ENCODE results near the gene KIF1B. TPM values are rescaled to one million over a fixed set of nuclear protein-coding genes. Genes with fewer than 3 reads are reported as not detected.

Gene KIF1B
- total RNA-seq, 1 experiment from 2014 or later, result 70.1 TPM

GRCh38 chr1:10398734-10399443, 188.5 kb downstream of the KIF1B start, which contains the start of gene PGD (continued):
- no peak for TF ChIP-seq AFF4 (CRISPR knock-in tag; IDR thresholded peaks at IDR 0.05; ENCODE audit: borderline replicate concordance)
- no peak for TF ChIP-seq AR (CRISPR knock-in tag; IDR thresholded peaks at IDR 0.05)
- TF ChIP-seq USF2 (CRISPR knock-in tag; IDR thresholded peaks at IDR 0.05), result no peak
- peak; percentile 78; the same call in 1 of the 2 replicates for TF ChIP-seq GABPB1 (CRISPR knock-in tag; IDR thresholded peaks at IDR 0.05)
- peak; percentile 80 for TF ChIP-seq FOXP4 (CRISPR knock-in tag; IDR thresholded peaks at IDR 0.05)
- no peak for TF ChIP-seq SMAD4 (CRISPR knock-in tag; IDR thresholded peaks at IDR 0.05)
- TF ChIP-seq RELA (CRISPR knock-in tag; IDR thresholded peaks at IDR 0.05; ENCODE audit: borderline replicate concordance), result 0 out of 2 replicates have a peak, but pooled peaks have one; percentile 29
- peak; percentile 94 for TF ChIP-seq MAX (CRISPR knock-in tag; IDR thresholded peaks at IDR 0.05)
- no peak for TF ChIP-seq ELF4 (CRISPR knock-in tag; IDR thresholded peaks at IDR 0.05; ENCODE audit: low read depth)
- TF ChIP-seq SMAD3 (CRISPR knock-in tag; IDR thresholded peaks at IDR 0.05; ENCODE audit: borderline replicate concordance), result no peak
- no peak for TF ChIP-seq MLX (CRISPR knock-in tag; IDR thresholded peaks at IDR 0.05)
- TF ChIP-seq ETV6 (CRISPR knock-in tag; IDR thresholded peaks at IDR 0.05), result no peak; the same call in 1 of the 2 replicates
- no peak for TF ChIP-seq TCF7 (CRISPR knock-in tag; IDR thresholded peaks at IDR 0.05; ENCODE audit: low read depth)
- no peak for TF ChIP-seq SOX15 (CRISPR knock-in tag; IDR thresholded peaks at IDR 0.05)
- TF ChIP-seq PRRX2 (CRISPR knock-in tag; IDR thresholded peaks at IDR 0.05), result no peak
- peak; percentile 93; the same call in 1 of the 2 replicates for TF ChIP-seq KAT7 (CRISPR knock-in tag; IDR thresholded peaks at IDR 0.05; ENCODE audit: borderline replicate concordance)
- TF ChIP-seq ATF6 (CRISPR knock-in tag; IDR thresholded peaks at IDR 0.05), result no peak
- no peak for TF ChIP-seq NR3C1 (CRISPR knock-in tag; conservative IDR thresholded peaks at IDR 0.05; ENCODE audit: low read depth)
- no peak for TF ChIP-seq ZNF396 (CRISPR knock-in tag; IDR thresholded peaks at IDR 0.05; ENCODE audit: borderline replicate concordance)
- no peak for TF ChIP-seq ZNF317 (CRISPR knock-in tag; IDR thresholded peaks at IDR 0.05; ENCODE audit: borderline replicate concordance, low read depth)
- peak; percentile 65 for TF ChIP-seq ZNF232 (CRISPR knock-in tag; IDR thresholded peaks at IDR 0.05)
- TF ChIP-seq ZMAT4 (CRISPR knock-in tag; IDR thresholded peaks at IDR 0.05), result no peak
- TF ChIP-seq ZNF423 (CRISPR knock-in tag; IDR thresholded peaks at IDR 0.05), result no peak
- no peak for TF ChIP-seq MXD4 (CRISPR knock-in tag; IDR thresholded peaks at IDR 0.05; ENCODE audit: borderline replicate concordance)
- no peak for TF ChIP-seq ZNF219 (CRISPR knock-in tag; IDR thresholded peaks at IDR 0.05; ENCODE audit: borderline replicate concordance)
- TF ChIP-seq NFE2L1 (CRISPR knock-in tag; IDR thresholded peaks at IDR 0.05), result no peak
- no peak for TF ChIP-seq ZNF671 (CRISPR knock-in tag; IDR thresholded peaks at IDR 0.05)
